Measurements from ENCODE around the gene LRRC19. TPM values are rescaled to one million over a fixed set of nuclear protein-coding genes. Genes with fewer than 3 reads are reported as not detected.

Gene LRRC19, protein sequence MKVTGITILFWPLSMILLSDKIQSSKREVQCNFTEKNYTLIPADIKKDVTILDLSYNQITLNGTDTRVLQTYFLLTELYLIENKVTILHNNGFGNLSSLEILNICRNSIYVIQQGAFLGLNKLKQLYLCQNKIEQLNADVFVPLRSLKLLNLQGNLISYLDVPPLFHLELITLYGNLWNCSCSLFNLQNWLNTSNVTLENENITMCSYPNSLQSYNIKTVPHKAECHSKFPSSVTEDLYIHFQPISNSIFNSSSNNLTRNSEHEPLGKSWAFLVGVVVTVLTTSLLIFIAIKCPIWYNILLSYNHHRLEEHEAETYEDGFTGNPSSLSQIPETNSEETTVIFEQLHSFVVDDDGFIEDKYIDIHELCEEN
- not detected for total RNA-seq
- polyA plus RNA-seq (ENCODE audit: insufficient read length in 6 of 6), result under 1 TPM; 0.13 to 0.72 (median 0.37) TPM
- long read RNA-seq, donor 1, result 0 reads
- long read RNA-seq, donor 2, result 0 reads
- long read RNA-seq, donor 3, result 0 reads
- long read RNA-seq, donor 4, result 0 reads
- long read RNA-seq, donor 5, partial matches to known transcripts, result 0 of 5 reads
- long read RNA-seq, donor 5, other reads (novel, unspliced or antisense), result 5 of 5 reads
- long read RNA-seq, donor 6, result 0 reads
- long read RNA-seq, donor 7, result 0 reads
- long read RNA-seq, donor 8, result 0 reads
- long read RNA-seq, donor 9, result 0 reads
- long read RNA-seq, donor 10, result 0 reads
- long read RNA-seq, donor 11, partial matches to known transcripts, result 32 of 32 reads
- long read RNA-seq, donor 11, other reads (novel, unspliced or antisense), result 0 of 32 reads
- long read RNA-seq, donor 12, partial matches to known transcripts, result 12 of 17 reads
- long read RNA-seq, donor 12, other reads (novel, unspliced or antisense), result 5 of 17 reads

DNA sequence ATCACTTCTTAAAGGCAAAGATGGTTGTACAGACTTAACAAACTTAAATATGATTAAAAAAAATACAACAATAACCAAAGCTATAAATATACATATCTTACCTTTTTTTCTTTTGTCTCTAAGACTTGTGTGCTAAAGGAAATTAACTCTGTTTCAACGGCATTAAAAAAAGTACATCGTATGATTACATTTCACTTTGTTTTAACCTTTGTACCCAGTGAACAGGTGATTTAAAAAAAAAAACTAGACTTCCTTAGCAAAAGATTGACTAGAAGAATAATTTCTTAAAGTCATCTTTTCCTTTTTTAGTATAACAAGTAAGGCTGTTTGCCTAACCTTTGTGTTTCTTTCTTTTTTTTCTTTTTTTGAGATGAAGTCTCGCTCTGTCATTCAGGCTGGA lies at the start of gene LRRC19:
TSS of gene LRRC19 (minus strand) at position 182 of the 400 bp plus-strand sequence. CDS start 5,978 bp downstream, outside the sequence.
- H3K4me1 ChIP-seq, result no peaks in the 10 kb centered on the region
- no peaks in the 10 kb centered on the region for H3K27me3 ChIP-seq
- ATAC-seq, result no peak
- H3K27ac ChIP-seq, result no peak within 1 kb of the TSS
- no peaks in the 10 kb centered on the region for H3K36me3 ChIP-seq
- intact Hi-C loops (cut with DNase I), result no loop called here
- no peaks in the 10 kb centered on the region for H3K9me3 ChIP-seq
- TF ChIP-seq, protein P1, sequence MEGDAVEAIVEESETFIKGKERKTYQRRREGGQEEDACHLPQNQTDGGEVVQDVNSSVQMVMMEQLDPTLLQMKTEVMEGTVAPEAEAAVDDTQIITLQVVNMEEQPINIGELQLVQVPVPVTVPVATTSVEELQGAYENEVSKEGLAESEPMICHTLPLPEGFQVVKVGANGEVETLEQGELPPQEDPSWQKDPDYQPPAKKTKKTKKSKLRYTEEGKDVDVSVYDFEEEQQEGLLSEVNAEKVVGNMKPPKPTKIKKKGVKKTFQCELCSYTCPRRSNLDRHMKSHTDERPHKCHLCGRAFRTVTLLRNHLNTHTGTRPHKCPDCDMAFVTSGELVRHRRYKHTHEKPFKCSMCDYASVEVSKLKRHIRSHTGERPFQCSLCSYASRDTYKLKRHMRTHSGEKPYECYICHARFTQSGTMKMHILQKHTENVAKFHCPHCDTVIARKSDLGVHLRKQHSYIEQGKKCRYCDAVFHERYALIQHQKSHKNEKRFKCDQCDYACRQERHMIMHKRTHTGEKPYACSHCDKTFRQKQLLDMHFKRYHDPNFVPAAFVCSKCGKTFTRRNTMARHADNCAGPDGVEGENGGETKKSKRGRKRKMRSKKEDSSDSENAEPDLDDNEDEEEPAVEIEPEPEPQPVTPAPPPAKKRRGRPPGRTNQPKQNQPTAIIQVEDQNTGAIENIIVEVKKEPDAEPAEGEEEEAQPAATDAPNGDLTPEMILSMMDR (IDR thresholded peaks at IDR 0.05), result no peak
- DNase-seq, result no peak
- H3K4me3 ChIP-seq, result no peak within 1 kb of the TSS

DNA sequence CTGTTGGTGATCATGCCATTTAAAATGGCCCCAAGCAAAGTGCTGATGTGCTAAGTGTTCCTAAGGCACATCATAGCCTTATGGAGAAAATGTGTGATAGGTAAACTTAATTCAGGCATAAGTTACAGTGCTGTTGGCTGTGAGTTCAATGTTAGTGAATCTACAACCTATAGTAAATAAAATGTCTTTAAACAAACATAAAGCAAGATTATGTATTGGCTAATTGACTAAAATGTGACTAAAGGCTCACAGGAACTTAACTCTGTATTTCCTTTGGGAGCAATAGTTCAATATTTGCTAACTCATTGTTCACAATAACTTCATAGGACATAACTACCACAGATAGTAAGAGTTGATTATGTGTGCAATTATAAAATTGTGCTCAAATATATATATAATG lies 49.4 kb upstream of the LRRC19 start:
- intact Hi-C loops (cut with DNase I), result no loop called here
- TF ChIP-seq, protein P1 (IDR thresholded peaks at IDR 0.05), result no peak
- Histone ChIP-seq H3K9me3 (no peaks in the 10 kb centered on the region), H3K36me3 (peaks cover 0 to 3% of the 10 kb centered on the region in 2 donors), H3K4me3 (no peak overlapping the region), H3K27me3 (no peaks in the 10 kb centered on the region), H3K4me1 (no peaks in the 10 kb centered on the region), H3K27ac (no peak overlapping the region)
- no peak for DNase-seq
- ATAC-seq, result no peak

DNA sequence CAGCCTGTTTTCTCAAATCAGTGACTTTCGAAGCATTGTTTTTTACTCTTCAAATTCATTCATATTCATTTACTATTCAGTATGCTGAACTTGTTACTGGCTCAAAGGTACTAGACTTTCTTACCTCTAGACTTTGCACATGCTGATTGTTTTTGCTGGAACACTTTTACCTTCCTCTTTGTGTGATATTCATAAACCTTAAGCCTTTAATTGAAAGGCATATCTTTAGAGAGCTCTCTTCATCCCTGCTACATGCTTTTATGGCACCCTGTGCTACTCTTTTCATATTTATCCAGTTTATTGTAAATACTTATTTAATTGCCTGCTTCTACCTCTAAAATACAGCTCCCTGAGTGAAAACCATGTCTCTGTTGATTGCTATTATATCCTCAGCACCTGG lies 48.7 kb upstream of the LRRC19 start:
- Histone ChIP-seq H3K4me1 (no peaks in the 10 kb centered on the region), H3K36me3 (peaks cover 0 to 3% of the 10 kb centered on the region in 2 donors), H3K27ac (no peak overlapping the region), H3K4me3 (no peak overlapping the region), H3K9me3 (no peaks in the 10 kb centered on the region), H3K27me3 (no peaks in the 10 kb centered on the region)
- intact Hi-C loops (cut with DNase I), result no loop called here
- ATAC-seq, result no peak
- TF ChIP-seq, protein P1 (IDR thresholded peaks at IDR 0.05), result no peak
- DNase-seq, result no peak

DNA sequence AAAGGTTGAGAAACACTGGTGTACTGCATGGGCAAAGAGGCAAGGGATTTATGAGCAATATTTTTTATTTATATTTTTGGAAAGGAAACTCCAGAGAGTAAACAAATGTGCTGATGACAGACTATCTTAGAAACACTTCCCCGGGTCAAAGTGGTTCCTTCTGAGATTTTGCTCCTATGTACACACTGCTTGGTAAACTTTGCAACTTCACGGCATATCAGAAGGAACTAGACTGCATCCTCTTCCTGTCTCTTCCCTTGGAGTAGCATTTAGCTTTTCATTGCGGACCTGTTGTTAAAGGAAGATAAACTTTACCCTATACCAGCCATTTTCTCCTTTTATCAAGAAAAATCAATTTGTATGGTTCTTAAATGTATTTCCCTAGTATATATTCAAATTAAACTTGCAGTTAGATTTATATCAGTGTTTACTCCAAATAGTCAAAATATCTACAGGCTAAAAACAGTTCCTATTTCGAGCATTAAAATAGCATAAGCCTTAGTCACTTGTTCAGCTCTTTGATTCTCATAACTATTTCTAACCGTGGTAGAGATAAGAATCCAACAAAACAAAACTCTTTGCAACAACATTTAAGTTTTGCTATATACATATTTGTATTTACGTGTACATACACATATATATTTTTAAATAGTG lies 48.0 kb upstream of the LRRC19 start:
- Histone ChIP-seq H3K4me1 (no peaks in the 10 kb centered on the region), H3K36me3 (peaks cover 0 to 3% of the 10 kb centered on the region in 2 donors), H3K4me3 (no peak overlapping the region), H3K9me3 (no peaks in the 10 kb centered on the region), H3K27me3 (no peaks in the 10 kb centered on the region), H3K27ac (no peak overlapping the region)
- intact Hi-C loops (cut with DNase I), result no loop called here
- peak; percentile 42 for ATAC-seq
- DNase-seq, result peak in 1 of 4 donors; percentile 27
- TF ChIP-seq, protein P1 (IDR thresholded peaks at IDR 0.05), result no peak
